COLO668 (cell line): ENCODE results near the gene AP5B1.
A peak's percentile ranks its signal among the peaks of the same experiment; 100 is the strongest.

Source experiments
- DNase-seq: peaks from one replicate; lab custom pipeline; 2025; ENCODE audit not compliant: unreplicated experiment; lab: John Stamatoyannopoulos, UW

The AP5B1 gene

GRCh38 chr11:65780770-65781151 is at the start of gene AP5B1:
AP5B1 (minus strand) TSS chr11:65780976; CDS start chr11:65780591, 385 bp downstream.
- DNase-seq: peak; percentile 74

- DNase-seq: no peak
Measured at GRCh38 chr11:65829459-65829858, 48.7 kb upstream of the AP5B1 start.

GRCh38 chr11:65826984-65827735 is 46.4 kb upstream of the AP5B1 start:
- DNase-seq: no peak

GRCh38 chr11:65822776-65823528 is 42.2 kb upstream of the AP5B1 start:
- DNase-seq: no peak

GRCh38 chr11:65821107-65821506 is 40.3 kb upstream of the AP5B1 start:
- no peak for DNase-seq

- peak; percentile 92 for DNase-seq
Measured at GRCh38 chr11:65817835-65818680, 37.3 kb upstream of the AP5B1 start.

- no peak for DNase-seq
Measured at GRCh38 chr11:65817312-65817834, 36.6 kb upstream of the AP5B1 start.

GRCh38 chr11:65816696-65817095 is 35.9 kb upstream of the AP5B1 start:
- DNase-seq: no peak

- DNase-seq: no peak
Measured at GRCh38 chr11:65814986-65815565, 34.3 kb upstream of the AP5B1 start.

- DNase-seq: no peak
Measured at GRCh38 chr11:65814131-65814985, 33.6 kb upstream of the AP5B1 start.

GRCh38 chr11:65811764-65812475 is 31.1 kb upstream of the AP5B1 start:
- DNase-seq: no peak

- DNase-seq: no peak
Measured at GRCh38 chr11:65810046-65810868, 29.5 kb upstream of the AP5B1 start.

GRCh38 chr11:65809496-65809895 is 28.7 kb upstream of the AP5B1 start:
- no peak for DNase-seq

GRCh38 chr11:65808744-65809341 is 28.1 kb upstream of the AP5B1 start:
- no peak for DNase-seq

- no peak for DNase-seq
Measured at GRCh38 chr11:65806979-65807378, 26.2 kb upstream of the AP5B1 start.

- no peak for DNase-seq
Measured at GRCh38 chr11:65803797-65804492, 23.2 kb upstream of the AP5B1 start.

- no peak for DNase-seq
Measured at GRCh38 chr11:65802841-65803240, 22.1 kb upstream of the AP5B1 start.
